ENCODE measurements around the gene HEPACAM.

DNA sequence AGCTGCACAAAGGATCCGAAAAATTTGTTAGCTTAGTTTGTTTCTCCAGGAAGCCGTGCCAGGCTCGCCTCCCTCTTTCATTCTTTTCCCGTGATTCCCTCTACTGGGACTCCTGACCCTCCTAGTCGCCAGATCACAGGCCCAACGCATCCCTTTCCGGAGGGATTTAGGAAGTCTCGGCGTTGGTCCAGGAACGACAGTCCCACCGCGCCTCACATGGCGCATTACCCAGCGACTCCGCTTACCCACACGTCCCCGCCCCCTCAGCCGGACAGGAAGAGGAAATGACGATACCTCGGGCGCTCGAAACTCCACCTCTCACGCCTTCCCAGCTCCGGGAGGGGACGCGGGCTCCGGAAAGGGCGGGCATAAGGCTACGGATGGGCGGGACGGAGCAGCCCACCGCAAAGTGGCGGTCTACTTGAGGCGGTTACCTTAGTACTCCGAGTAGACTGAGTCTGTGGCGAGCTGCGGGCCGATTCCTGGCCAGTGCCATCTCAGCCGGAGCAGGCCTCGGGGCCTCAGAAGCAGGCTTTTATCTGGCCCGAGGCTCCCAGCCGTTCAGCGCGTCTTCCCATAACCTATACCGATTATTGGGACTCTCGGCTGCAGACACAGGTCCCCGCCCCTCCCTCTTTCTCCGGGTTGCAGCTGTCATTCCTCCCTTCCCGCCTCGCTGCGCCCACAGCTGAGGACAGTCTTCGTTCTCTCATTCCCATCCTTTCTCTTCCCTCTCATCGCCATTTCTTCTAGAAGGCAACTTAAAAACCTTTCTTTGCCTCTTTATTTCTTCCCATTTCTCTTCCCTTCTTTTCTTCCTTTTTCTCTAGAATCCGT, 18.1 kb upstream of the HEPACAM start, which contains the start of gene CCDC15:
- TF ChIP-seq, protein P1, sequence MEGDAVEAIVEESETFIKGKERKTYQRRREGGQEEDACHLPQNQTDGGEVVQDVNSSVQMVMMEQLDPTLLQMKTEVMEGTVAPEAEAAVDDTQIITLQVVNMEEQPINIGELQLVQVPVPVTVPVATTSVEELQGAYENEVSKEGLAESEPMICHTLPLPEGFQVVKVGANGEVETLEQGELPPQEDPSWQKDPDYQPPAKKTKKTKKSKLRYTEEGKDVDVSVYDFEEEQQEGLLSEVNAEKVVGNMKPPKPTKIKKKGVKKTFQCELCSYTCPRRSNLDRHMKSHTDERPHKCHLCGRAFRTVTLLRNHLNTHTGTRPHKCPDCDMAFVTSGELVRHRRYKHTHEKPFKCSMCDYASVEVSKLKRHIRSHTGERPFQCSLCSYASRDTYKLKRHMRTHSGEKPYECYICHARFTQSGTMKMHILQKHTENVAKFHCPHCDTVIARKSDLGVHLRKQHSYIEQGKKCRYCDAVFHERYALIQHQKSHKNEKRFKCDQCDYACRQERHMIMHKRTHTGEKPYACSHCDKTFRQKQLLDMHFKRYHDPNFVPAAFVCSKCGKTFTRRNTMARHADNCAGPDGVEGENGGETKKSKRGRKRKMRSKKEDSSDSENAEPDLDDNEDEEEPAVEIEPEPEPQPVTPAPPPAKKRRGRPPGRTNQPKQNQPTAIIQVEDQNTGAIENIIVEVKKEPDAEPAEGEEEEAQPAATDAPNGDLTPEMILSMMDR (IDR thresholded peaks at IDR 0.05; ENCODE audit: low read depth, low read length): no peak
- TF ChIP-seq EZH2phosphoT487 (IDR thresholded peaks at IDR 0.05; ENCODE audit: low read depth): no peak
